Skin of body (tissue), 2 donors: ENCODE measurements around the gene SFTPD. TPM values are rescaled to one million over a fixed set of nuclear protein-coding genes. Genes with fewer than 3 reads are reported as not detected.
A peak's percentile ranks its signal among the peaks of the same experiment; 100 is the strongest.

Source experiments
- DNase-seq: peaks from one replicate; lab custom pipeline; 2025; lab: John Stamatoyannopoulos, UW
- total RNA-seq: library from RNA; depleted of rRNA; stranded (reverse); fragments of >200 nt; gene quantifications from one replicate; pipeline ENCODE4 v1.2.3, GENCODE V29; 2014

Gene SFTPD
- total RNA-seq, 1 donor from 2014 or later = not detected

- no peak for DNase-seq
These were observed 4.2 kb downstream of the SFTPD start for GRCh38 chr10:79944428-79945395.

- DNase-seq = no peak
These were observed 5.0 kb downstream of the SFTPD start for GRCh38 chr10:79943871-79944270.

- DNase-seq = no peak
These were observed 6.4 kb downstream of the SFTPD start for GRCh38 chr10:79942261-79943185.

- DNase-seq = no peak
These were observed 7.2 kb downstream of the SFTPD start for GRCh38 chr10:79941585-79942210.

GRCh38 chr10:79941146-79941545 is 7.8 kb downstream of the SFTPD start:
- DNase-seq = no peak

GRCh38 chr10:79940431-79940830 is 8.5 kb downstream of the SFTPD start:
- DNase-seq = no peak

GRCh38 chr10:79939969-79940368 is 8.9 kb downstream of the SFTPD start:
- no peak for DNase-seq

GRCh38 chr10:79938728-79939406 is 10.0 kb downstream of the SFTPD start:
- DNase-seq = peak; percentile 10

- no peak for DNase-seq
These were observed 11.2 kb downstream of the SFTPD start for GRCh38 chr10:79937701-79938151.

GRCh38 chr10:79936625-79937615 is 12.0 kb downstream of the SFTPD start:
- no peak for DNase-seq

GRCh38 chr10:79933961-79934360 is 14.9 kb downstream of the SFTPD start:
- no peak for DNase-seq

GRCh38 chr10:79932841-79933379 is 16.0 kb downstream of the SFTPD start:
- DNase-seq = no peak

- DNase-seq = no peak
These were observed 16.6 kb downstream of the SFTPD start for GRCh38 chr10:79932307-79932706.

GRCh38 chr10:79930751-79931150 is 18.2 kb downstream of the SFTPD start:
- DNase-seq = no peak

- no peak for DNase-seq
These were observed 18.6 kb downstream of the SFTPD start for GRCh38 chr10:79930267-79930666.

GRCh38 chr10:79929409-79929904 is 19.4 kb downstream of the SFTPD start:
- peak; percentile 47 for DNase-seq

- DNase-seq = no peak
These were observed 20.8 kb downstream of the SFTPD start for GRCh38 chr10:79928028-79928583.

GRCh38 chr10:79927111-79927828 is 21.6 kb downstream of the SFTPD start:
- no peak for DNase-seq
